KG1 (cell line): ENCODE results near the gene KRTAP27-1.

ENCODE experiments used
- DNase-seq: peaks from one replicate; lab custom pipeline; 2025; lab: John Stamatoyannopoulos, UW

The KRTAP27-1 gene

DNA sequence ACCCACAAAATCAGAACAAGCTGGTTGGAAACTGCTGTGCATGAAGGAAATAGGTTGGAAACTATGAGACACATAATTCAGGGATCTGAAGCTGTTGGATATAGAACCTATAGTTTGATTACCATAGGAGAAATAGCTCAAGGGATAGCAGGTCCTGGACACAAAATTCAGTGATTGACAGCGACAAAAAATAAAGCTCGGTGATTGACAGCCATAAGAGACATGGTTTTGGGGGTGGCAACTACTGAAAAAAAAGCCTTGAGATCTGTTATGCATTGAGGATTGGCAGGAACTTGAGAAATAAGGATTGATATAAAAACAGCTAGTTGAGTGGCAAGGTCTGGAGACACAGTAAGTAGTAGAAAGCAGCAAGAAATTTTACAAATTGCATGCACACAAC, 48.3 kb downstream of the KRTAP27-1 start, which contains the start of gene KRTAP25-1:
TSS of gene KRTAP25-1 (minus strand) at position 300 of the 400 bp plus-strand sequence. CDS start at position 276, 24 bp downstream.
- no peak for DNase-seq
